ENCODE data around the gene PAGE2.

- no peak for TF ChIP-seq EZH2 (IDR thresholded peaks at IDR 0.05)
- no peak for TF ChIP-seq CTCF (IDR thresholded peaks at IDR 0.05 in 2 of 3, conservative IDR thresholded peaks at IDR 0.05 in 1 of 3; ENCODE audit: borderline replicate concordance in 1 of 3, insufficient read depth in 1 of 3, low read depth in 2 of 3, low read length in 2 of 3)
- no peak for TF ChIP-seq CEBPB (IDR thresholded peaks at IDR 0.05; ENCODE audit: low read depth)
- no peak for TF ChIP-seq EZH2phosphoT487 (IDR thresholded peaks at IDR 0.05; ENCODE audit: borderline replicate concordance)
- no peak for TF ChIP-seq ELF1 (IDR thresholded peaks at IDR 0.05; ENCODE audit: borderline replicate concordance, low read depth)
- TF ChIP-seq POLR2AphosphoS5 (IDR thresholded peaks at IDR 0.05; ENCODE audit: low read depth, low read length) = no peak
- no peak for TF ChIP-seq POLR2A (IDR thresholded peaks at IDR 0.05; ENCODE audit: borderline replicate concordance, extremely low read depth, insufficient read depth, insufficient read length)
- TF ChIP-seq MAX (IDR thresholded peaks at IDR 0.05) = no peak
- no peak for TF ChIP-seq RAD21 (IDR thresholded peaks at IDR 0.05; ENCODE audit: low read depth)
- no peak for TF ChIP-seq ZNF274 (IDR thresholded peaks at IDR 0.05; ENCODE audit: low read depth, low read length)
- TF ChIP-seq JUND (IDR thresholded peaks at IDR 0.05) = no peak
- no peak for TF ChIP-seq YY1 (IDR thresholded peaks at IDR 0.05; ENCODE audit: extremely low read depth, insufficient replicate concordance, low read depth, low read length)
Measured at GRCh38 chrX:55111578-55112254, 22.9 kb downstream of the PAGE2 start.
